Mesenchymal stem cell (in vitro differentiated cells and primary cell): ENCODE results near the gene ZC3H12A.

Experiments
- DNase-seq: peaks from one replicate; pipeline ENCODE4 v3.0.0-alpha.2; 2013
- H2AFZ ChIP-seq: one replicate; pipeline ENCODE4 v1.6.1; 2013; ENCODE audit warnings: low read depth, mild to moderate bottlenecking, control low read depth, inconsistent platforms, low read length, moderate library complexity
- H2AK5ac ChIP-seq: 2 replicates; pipeline ENCODE4 v1.6.1; 2013; ENCODE audit warnings: low read length, moderate library complexity, mild to moderate bottlenecking, inconsistent platforms; ENCODE audit not compliant: severe bottlenecking
- H2BK120ac ChIP-seq: one replicate; pipeline ENCODE4 v1.6.1; 2013; ENCODE audit warnings: low read depth, mild to moderate bottlenecking, inconsistent platforms, low read length, moderate library complexity
- H2BK12ac ChIP-seq, 2 experiments: one replicate each; pipeline ENCODE4 v1.6.1; 2013; ENCODE audit warnings: inconsistent platforms in 2 of 2, low read length in 2 of 2, mild to moderate bottlenecking in 2 of 2, moderate library complexity in 2 of 2, control low read depth in 1 of 2
- H2BK15ac ChIP-seq: one replicate; pipeline ENCODE4 v1.6.1; 2013; ENCODE audit warnings: mild to moderate bottlenecking, low read depth, inconsistent platforms; ENCODE audit not compliant: poor library complexity, severe bottlenecking
- H2BK5ac ChIP-seq: 2 replicates; pipeline ENCODE4 v1.6.1; 2013; ENCODE audit warnings: low read depth, mild to moderate bottlenecking, low read length, control low read depth, inconsistent platforms; ENCODE audit not compliant: poor library complexity, severe bottlenecking
- H3K14ac ChIP-seq, 2 experiments: one replicate each; pipeline ENCODE4 v1.6.1; 2013; ENCODE audit warnings: inconsistent platforms in 2 of 2, low read length in 2 of 2, control low read depth in 1 of 2, mild to moderate bottlenecking in 1 of 2, moderate library complexity in 1 of 2
- H3K18ac ChIP-seq, 2 experiments: one replicate each; pipeline ENCODE4 v1.6.1; 2013; ENCODE audit warnings: inconsistent platforms in 2 of 2, low read length in 2 of 2, control low read depth in 1 of 2, low read depth in 1 of 2, mild to moderate bottlenecking in 1 of 2
- H3K23ac ChIP-seq, 2 experiments: one replicate each; pipeline ENCODE4 v1.6.1; 2013; ENCODE audit warnings: inconsistent platforms in 2 of 2, low read length in 2 of 2, mild to moderate bottlenecking in 2 of 2, moderate library complexity in 2 of 2, control low read depth in 1 of 2
- H3K27ac ChIP-seq: 2 replicates; pipeline ENCODE4 v1.5.1; 2013; ENCODE audit warnings: mild to moderate bottlenecking, moderate library complexity, low read length, control low read depth, inconsistent platforms; ENCODE audit not compliant: poor library complexity, severe bottlenecking
- H3K27me3 ChIP-seq, 2 experiments: 2 replicates each; pipeline versions ENCODE4 v1.6.1 to v1.7.0; 2013; ENCODE audit warnings: low read length in 2 of 2, mild to moderate bottlenecking in 2 of 2, moderate library complexity in 2 of 2, control low read depth in 1 of 2, inconsistent platforms in 1 of 2; ENCODE audit not compliant: control insufficient read depth in 1 of 2, insufficient read depth in 1 of 2
- H3K36me3 ChIP-seq, 2 experiments: 2 replicates each; pipeline versions ENCODE4 v1.6.1 to v1.7.0; 2013; ENCODE audit warnings: low read length in 2 of 2, control low read depth in 1 of 2, inconsistent platforms in 1 of 2, low read depth in 1 of 2, mild to moderate bottlenecking in 1 of 2; ENCODE audit not compliant: insufficient read depth in 2 of 2, control insufficient read depth in 1 of 2
- H3K4ac ChIP-seq, 2 experiments: one replicate each; pipeline ENCODE4 v1.6.1; 2013; ENCODE audit warnings: inconsistent platforms in 2 of 2, low read length in 2 of 2, mild to moderate bottlenecking in 2 of 2, moderate library complexity in 2 of 2, control low read depth in 1 of 2, low read depth in 1 of 2
- H3K4me1 ChIP-seq: 2 replicates; pipeline ENCODE4 v1.6.1; 2013; ENCODE audit warnings: low read depth, low read length, control low read depth; ENCODE audit not compliant: control insufficient read depth, insufficient read depth
- H3K4me2 ChIP-seq: 2 replicates; pipeline ENCODE4 v1.6.1; 2013; ENCODE audit warnings: low read length, mild to moderate bottlenecking, inconsistent platforms; ENCODE audit not compliant: poor library complexity, severe bottlenecking
- H3K4me3 ChIP-seq, 2 experiments: 2 replicates each; pipeline versions ENCODE4 v1.5.1 to v1.7.0; 2013; ENCODE audit warnings: low read length in 2 of 2, mild to moderate bottlenecking in 2 of 2, control low read depth in 1 of 2, low read depth in 1 of 2; ENCODE audit not compliant: insufficient read depth in 1 of 2
- H3K79me1 ChIP-seq: replicated peaks from 2 replicates; pipeline ENCODE4 v1.6.1; 2013; ENCODE audit warnings: mild to moderate bottlenecking, control low read depth, low read length, inconsistent platforms; ENCODE audit not compliant: poor library complexity, severe bottlenecking
- H3K9ac ChIP-seq: 2 replicates; pipeline ENCODE4 v1.7.0; 2013; ENCODE audit warnings: mild to moderate bottlenecking, low read length, moderate library complexity
- H3K9me3 ChIP-seq: 2 replicates; pipeline ENCODE4 v1.7.0; 2013; ENCODE audit warnings: mild to moderate bottlenecking, low read length; ENCODE audit not compliant: control insufficient read depth
- H4K8ac ChIP-seq: one replicate; pipeline ENCODE4 v1.6.1; 2013; ENCODE audit warnings: inconsistent platforms, mild to moderate bottlenecking, low read length, moderate library complexity
- H4K91ac ChIP-seq: one replicate; pipeline ENCODE4 v1.6.1; 2013; ENCODE audit warnings: mild to moderate bottlenecking, low read length, inconsistent platforms
- WGBS: methylation state at CpG from one replicate; pipeline ENCODE4 v1.1.7; 2013; ENCODE audit warnings: mixed read lengths; 5-methylcytosine and 5-hydroxymethylcytosine counted together

The ZC3H12A gene

GRCh38 chr1:37432716-37433115, 41.7 kb upstream of the ZC3H12A start:
- WGBS, result 78% methylated on average over 10 of the region's 12 CpGs
- Histone ChIP-seq H3K27ac (no peak overlapping the region), H3K9me3 (no peaks in the 10 kb centered on the region), H3K9ac (no peak overlapping the region), H3K27me3 (peaks cover 34 to 71% of the 10 kb centered on the region in 2 experiments), H3K18ac (no peak overlapping the region), H4K91ac (no peak overlapping the region), H3K4me1 (peaks cover 3% of the 10 kb centered on the region), H3K4ac (no peak overlapping the region), H4K8ac (no peak overlapping the region), H2BK15ac (no peak overlapping the region), H3K14ac (no peak overlapping the region), H3K36me3 (no peaks in the 10 kb centered on the region), H2BK12ac (no peak overlapping the region), H3K4me2 (no peak overlapping the region), H2AFZ (no peak overlapping the region), H2BK120ac (no peak overlapping the region), H2AK5ac (no peak overlapping the region), H2BK5ac (no peak overlapping the region), H3K4me3 (no peak overlapping the region), H3K23ac (no peak overlapping the region), H3K79me1 (no peaks in the 10 kb centered on the region)
- DNase-seq, result no peak

GRCh38 chr1:37433171-37433570, 41.2 kb upstream of the ZC3H12A start:
- Histone ChIP-seq H3K4me1 (peaks cover 3% of the 10 kb centered on the region), H3K27me3 (peaks cover 38 to 73% of the 10 kb centered on the region in 2 experiments), H3K14ac (no peak overlapping the region), H3K79me1 (no peaks in the 10 kb centered on the region), H3K4me3 (no peak overlapping the region), H2BK120ac (no peak overlapping the region), H3K4ac (no peak overlapping the region), H2BK12ac (no peak overlapping the region), H3K18ac (no peak overlapping the region), H2BK5ac (no peak overlapping the region), H3K4me2 (no peak overlapping the region), H3K9me3 (no peaks in the 10 kb centered on the region), H4K91ac (no peak overlapping the region), H2AK5ac (no peak overlapping the region), H3K36me3 (no peaks in the 10 kb centered on the region), H3K27ac (no peak overlapping the region), H2BK15ac (no peak overlapping the region), H3K23ac (no peak overlapping the region), H3K9ac (no peak overlapping the region), H2AFZ (no peak overlapping the region), H4K8ac (no peak overlapping the region)
- no peak for DNase-seq
- WGBS, result 84% methylated on average over 12 of the region's 12 CpGs

GRCh38 chr1:37434292-37435225, 39.8 kb upstream of the ZC3H12A start:
- 25% methylated on average over 15 of the region's 16 CpGs for WGBS
- no peak overlapping the region for H2AK5ac ChIP-seq
- H2BK12ac ChIP-seq, result no peak overlapping the region
- H4K8ac ChIP-seq, result no peak overlapping the region
- no peak overlapping the region for H3K4ac ChIP-seq
- no peak overlapping the region for H2BK15ac ChIP-seq
- H3K23ac ChIP-seq, result no peak overlapping the region
- no peaks in the 10 kb centered on the region for H3K36me3 ChIP-seq
- H2BK5ac ChIP-seq, result no peak overlapping the region
- H4K91ac ChIP-seq, result no peak overlapping the region
- H3K18ac ChIP-seq, result no peak overlapping the region
- no peak overlapping the region for H2BK120ac ChIP-seq
- DNase-seq, result peak; percentile 43
- peaks cover 50 to 71% of the 10 kb centered on the region in 2 experiments for H3K27me3 ChIP-seq
- peaks cover 3% of the 10 kb centered on the region for H3K4me1 ChIP-seq
- H3K4me2 ChIP-seq, result no peak overlapping the region
- no peak overlapping the region for H3K27ac ChIP-seq
- H2AFZ ChIP-seq, result no peak overlapping the region
- H3K79me1 ChIP-seq, result no peaks in the 10 kb centered on the region
- no peak overlapping the region for H3K9ac ChIP-seq
- H3K14ac ChIP-seq, result no peak overlapping the region
- H3K9me3 ChIP-seq, result no peaks in the 10 kb centered on the region
- no peak overlapping the region for H3K4me3 ChIP-seq

GRCh38 chr1:37437087-37437486, 37.3 kb upstream of the ZC3H12A start:
- Histone ChIP-seq H4K8ac (no peak overlapping the region), H3K4me1 (peaks cover 1% of the 10 kb centered on the region), H2BK15ac (no peak overlapping the region), H3K23ac (no peak overlapping the region), H2BK5ac (no peak overlapping the region), H4K91ac (no peak overlapping the region), H2BK12ac (no peak overlapping the region), H3K9ac (no peak overlapping the region), H3K27ac (no peak overlapping the region), H3K4ac (no peak overlapping the region), H3K4me3 (no peak overlapping the region), H3K36me3 (no peaks in the 10 kb centered on the region), H3K79me1 (no peaks in the 10 kb centered on the region), H3K9me3 (no peaks in the 10 kb centered on the region), H2BK120ac (no peak overlapping the region), H3K18ac (no peak overlapping the region), H2AFZ (no peak overlapping the region), H3K27me3 (peaks cover 51 to 64% of the 10 kb centered on the region in 2 experiments), H2AK5ac (no peak overlapping the region), H3K4me2 (no peak overlapping the region), H3K14ac (no peak overlapping the region)
- DNase-seq, result no peak
- WGBS, result 40% methylated on average over 2 of the region's 2 CpGs
